ENCODE data around the gene PRMT9.

The PRMT9 gene

DNA sequence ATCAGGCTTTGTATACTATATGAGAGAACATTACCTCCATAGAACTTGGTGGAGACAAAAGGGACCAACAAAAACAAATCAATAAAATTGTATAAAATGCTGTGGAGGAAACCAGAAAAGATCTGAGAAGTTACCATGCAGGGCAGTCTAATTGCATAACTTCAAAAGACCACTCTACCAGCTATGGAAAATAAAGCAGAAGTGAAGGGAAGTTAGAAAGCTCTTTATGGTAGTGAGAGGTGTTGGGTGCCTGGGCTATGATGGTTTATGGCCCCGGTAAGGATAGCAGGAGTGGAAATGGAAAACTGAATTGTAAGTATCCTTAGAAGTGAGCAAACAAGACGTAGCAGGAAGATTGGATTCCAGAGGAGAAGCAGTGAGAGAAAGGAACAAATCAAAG is 63.6 kb downstream of the PRMT9 start:
- DNase-seq (ENCODE audit: low spot score) (no peak), FAIRE-seq (no peak)

DNA sequence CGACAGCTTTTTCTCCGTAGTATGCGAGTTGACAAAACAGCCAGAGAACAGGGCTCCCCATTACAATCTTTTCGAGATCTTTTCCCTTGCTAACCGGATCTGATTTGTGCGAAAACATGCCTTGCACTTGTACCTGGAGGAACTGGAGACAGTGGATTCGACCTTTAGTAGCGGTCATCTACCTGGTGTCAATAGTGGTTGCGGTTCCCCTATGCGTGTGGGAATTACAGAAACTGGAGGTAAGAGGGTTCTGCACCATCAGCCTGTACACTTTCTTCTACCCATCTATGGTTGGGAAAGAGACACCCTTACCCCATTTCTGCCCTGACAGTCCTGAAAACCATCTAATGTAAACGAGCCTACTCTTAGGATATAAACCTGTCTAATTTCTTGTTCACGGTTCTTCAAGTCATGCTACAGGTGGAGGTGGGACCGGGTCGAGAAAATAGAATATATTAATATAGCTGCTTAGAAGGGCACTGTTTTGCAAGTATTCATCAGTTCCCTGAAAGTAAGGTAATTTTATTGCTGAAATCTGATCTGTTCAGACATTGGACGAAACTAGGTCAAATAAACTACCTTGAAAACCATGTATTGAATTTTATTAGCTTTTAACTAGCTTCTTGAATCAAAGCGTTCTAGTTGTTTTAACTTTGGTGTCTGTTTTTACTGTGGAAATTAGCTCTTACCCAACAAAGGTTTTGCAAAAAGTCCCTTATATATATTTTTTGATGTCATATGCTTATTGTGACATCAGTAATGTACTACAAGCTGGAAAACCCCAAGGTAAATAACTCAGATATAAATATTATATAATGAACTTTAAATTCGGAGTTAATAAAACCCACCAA is 65.9 kb downstream of the PRMT9 start:
- FAIRE-seq, result no peak
- DNase-seq (ENCODE audit: low spot score), result no peak

DNA sequence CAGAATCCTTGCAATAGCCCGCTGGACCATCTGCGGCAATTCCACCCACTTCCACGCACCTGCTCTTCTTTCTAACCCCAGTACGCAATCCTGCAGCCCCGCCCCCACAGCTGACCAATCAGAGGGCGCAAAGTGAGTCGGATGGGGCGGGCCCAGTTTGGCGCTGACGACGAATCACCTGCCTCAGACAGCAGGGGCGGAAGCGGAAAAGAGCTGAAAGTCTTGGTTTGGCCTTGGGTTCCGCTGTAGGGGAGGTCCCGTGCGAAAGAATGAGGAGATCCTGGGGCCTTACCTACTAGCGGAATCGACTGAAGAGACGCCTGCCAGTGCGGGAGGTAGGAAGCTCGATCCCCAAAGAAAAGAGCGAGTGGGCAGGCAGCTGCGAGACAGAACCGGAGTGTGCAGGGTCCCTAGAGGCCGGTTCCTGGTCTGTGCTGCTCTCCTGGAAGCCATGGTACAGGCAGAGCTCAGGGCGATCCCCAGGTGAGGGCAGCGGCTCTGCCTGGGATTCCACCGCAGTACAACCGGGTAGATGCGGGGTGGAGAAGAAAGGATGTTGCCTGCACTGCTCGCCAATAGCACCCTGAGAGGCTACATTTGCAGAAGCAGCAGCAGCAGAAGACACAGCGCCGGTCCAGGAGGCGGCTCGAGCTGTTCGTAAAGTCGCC is 66.7 kb downstream of the PRMT9 start, which contains the start of gene TMEM184C:
TSS of gene TMEM184C (plus strand) at position 225 of the 668 bp plus-strand sequence. CDS start 560 bp downstream, outside the sequence.
- DNase-seq (ENCODE audit: low spot score), result peak; percentile 70
- peak; percentile 74 for FAIRE-seq

GRCh38 chr4:147616849-147617172 is 67.2 kb downstream of the PRMT9 start:
- DNase-seq (ENCODE audit: low spot score), result no peak
- no peak for FAIRE-seq

DNA sequence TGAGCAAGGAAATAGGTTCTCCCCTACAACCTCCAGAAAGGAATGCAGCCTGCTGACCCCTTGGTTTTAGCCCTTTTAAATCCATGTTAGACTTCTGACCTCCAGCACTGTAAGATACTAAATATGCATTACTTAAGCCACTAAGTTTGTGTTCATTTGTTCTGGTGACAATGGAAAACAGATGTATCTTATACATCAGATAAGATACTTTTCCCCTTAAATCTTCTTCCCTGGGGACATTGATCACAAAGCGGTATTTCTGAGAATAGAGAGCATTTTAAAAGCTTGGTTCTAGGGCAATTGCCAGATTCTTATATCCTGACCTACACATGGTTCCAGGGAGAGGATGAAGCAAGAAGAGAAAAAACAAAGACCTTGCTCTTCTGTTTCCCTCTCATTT is 73.3 kb downstream of the PRMT9 start:
- DNase-seq (ENCODE audit: low spot score), result no peak
- no peak for FAIRE-seq

DNA sequence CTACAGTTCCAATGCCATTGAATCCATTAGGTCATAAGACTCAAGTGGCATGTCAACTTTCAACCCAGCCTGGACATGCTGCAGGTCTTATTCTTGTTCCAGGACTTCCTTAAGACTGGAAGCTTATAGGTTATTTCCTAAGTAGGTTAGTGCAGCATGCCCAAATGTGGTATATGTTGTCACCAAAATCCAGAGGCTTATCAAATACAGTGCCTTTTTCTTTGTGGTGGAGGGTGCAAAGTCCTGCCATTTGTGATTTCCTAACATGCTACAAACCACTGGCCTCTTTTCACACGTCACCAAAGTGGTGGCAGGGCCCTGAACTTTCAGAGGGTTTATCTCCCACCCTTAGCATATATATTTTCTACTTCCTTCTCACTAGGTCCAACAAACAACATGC is 76.5 kb downstream of the PRMT9 start:
- no peak for FAIRE-seq
- no peak for DNase-seq (ENCODE audit: low spot score)

DNA sequence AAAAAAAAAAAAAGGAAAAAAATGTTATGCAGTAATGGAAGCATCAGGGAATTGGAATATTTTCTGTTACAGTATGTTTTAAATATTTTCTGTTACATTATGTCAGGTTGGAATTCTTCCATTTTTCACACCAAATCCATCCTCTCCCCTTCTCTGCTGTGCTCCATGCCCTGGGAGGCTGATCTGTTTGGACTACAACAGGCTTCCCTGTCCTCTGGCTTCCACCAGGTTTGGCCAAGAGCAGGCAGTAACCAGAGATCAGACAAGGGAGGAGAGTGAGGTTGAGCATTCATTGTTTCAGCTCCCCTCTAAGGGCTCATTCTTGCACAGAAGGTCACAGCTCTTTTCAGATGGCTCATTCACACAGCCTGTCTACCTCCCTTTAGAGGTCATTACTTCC is 78.5 kb downstream of the PRMT9 start:
- no peak for DNase-seq (ENCODE audit: low spot score)
- no peak for FAIRE-seq

DNA sequence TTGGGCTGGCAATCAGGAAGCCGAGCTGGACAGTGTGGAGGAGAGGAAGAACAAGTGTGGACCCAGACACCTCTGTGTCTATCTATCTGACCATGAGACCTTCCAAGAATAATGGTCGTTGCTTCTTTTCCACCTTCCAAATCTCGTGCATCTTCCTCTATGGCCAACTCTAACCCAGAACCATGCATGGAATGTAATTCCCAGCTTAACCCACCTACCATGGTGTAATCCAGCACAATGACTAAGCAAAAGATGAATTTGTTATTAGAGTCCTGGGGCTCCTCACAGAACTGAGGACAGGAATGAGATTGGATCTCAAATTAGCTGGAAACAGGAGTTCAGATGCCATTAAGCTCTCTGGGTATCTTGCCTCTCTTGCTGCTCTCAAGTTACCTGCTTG is 84.2 kb downstream of the PRMT9 start:
- FAIRE-seq, result no peak
- DNase-seq (ENCODE audit: low spot score), result no peak

DNA sequence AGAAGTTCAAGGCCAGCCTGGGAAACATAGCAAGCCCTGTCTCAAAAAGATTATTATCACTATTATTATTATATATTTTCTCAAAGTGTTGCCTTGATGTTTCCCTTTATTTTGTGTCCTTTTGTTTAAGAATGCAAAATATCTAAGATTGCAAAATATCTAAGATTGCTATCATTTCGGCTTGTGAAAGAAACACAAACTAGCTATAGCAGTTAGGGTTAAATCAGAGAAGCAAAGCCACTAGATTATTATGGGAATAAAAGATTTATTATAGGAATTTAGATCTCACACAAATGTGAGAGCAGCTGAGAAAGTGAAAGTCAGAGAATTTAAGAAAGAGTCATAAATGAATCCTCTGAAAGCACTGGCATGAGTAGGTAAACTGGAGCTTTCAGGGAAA is 84.8 kb downstream of the PRMT9 start:
- DNase-seq (ENCODE audit: low spot score) (no peak), FAIRE-seq (no peak)

- FAIRE-seq, result no peak
- no peak for DNase-seq (ENCODE audit: low spot score)
Observed at GRCh38 chr4:147597561-147597960, 86.4 kb downstream of the PRMT9 start.

GRCh38 chr4:147596981-147597380 is 87.0 kb downstream of the PRMT9 start:
- FAIRE-seq (no peak), DNase-seq (ENCODE audit: low spot score) (no peak)

DNA sequence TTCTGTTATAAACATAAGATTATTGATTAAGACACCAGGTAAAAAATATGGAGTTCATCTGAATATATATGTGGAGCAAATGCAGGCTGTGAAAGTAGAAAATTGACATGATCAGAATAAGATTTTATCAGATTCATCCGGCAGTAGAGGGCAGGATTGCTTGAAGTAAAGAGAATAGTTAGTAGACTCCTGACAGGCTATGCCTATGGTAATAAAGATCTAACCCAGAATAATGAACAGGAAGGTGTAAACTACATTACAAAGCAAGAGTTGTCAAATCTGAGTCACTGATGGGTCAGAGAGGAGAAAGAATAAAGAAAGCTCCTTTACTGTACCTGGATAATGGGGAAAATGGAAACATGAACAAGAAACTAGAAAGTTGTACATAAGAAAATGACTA is 87.6 kb downstream of the PRMT9 start:
- no peak for DNase-seq (ENCODE audit: low spot score)
- FAIRE-seq, result no peak

- DNase-seq (ENCODE audit: low spot score) (no peak), FAIRE-seq (no peak)
Observed at GRCh38 chr4:147594578-147594977, 89.4 kb downstream of the PRMT9 start.

- DNase-seq (ENCODE audit: low spot score), result no peak
- no peak for FAIRE-seq
Observed at GRCh38 chr4:147594107-147594506, 89.9 kb downstream of the PRMT9 start.

DNA sequence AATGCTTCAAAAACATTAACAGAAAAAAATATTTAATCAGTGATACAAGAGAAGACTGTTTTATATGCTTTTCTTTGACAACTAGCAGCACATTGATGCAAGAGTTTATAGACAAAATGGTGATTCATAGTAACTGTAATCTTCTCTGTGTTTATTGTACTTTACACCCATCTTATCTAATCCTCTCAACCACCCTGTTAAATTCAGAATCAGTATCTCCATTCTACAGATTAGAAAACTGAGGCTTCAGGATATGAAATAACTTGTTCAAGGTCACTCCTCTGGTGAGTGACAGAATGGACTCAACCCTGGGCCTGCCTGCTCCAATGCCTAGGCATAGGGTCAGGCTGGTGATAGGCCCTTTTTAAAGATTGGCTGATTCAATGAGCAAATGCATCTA is 92.9 kb downstream of the PRMT9 start:
- DNase-seq (ENCODE audit: low spot score) (no peak), FAIRE-seq (no peak)

DNA sequence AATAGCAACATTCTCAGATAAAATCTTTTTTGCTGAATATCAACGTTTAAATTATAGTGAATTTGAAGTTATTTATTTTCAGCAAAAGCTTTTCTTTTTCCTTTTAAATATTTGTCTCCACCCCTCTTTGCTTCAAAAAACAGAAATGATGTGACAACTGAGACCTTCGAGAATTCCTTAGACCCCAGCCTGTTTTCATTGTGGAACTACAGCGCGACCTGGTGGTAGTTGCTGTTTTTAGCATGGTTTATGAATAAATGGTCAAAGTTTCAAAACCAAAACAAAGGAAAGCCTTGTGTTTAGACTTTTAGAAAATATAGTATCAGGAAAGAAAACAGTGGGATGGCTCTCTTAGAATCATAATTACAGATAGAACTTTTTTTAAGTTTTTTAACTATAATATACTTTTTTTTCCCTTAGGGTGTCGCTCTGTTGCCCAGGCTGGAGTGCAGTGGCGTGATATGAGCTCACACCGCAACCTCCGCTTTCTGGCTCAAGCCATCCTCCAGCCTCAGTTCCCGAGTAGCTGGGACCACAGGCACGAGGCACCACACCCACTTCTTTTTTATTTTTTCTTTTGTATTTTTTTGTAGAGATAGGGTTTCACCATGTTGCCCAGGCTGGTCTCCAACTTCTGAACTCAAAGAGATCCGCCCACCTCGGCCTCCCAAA is 93.6 kb downstream of the PRMT9 start:
- FAIRE-seq (peak; percentile 55), DNase-seq (ENCODE audit: low spot score) (peak; percentile 20)

- FAIRE-seq, result no peak
- no peak for DNase-seq (ENCODE audit: low spot score)
Observed at GRCh38 chr4:147589586-147589985, 94.4 kb downstream of the PRMT9 start.
